NCI-H1048 (cell line): ENCODE measurements around the gene IGF1R.
"Not testable (repeated sequence)": the region's sequence is repeated elsewhere in the genome, so short reads cannot be mapped to it uniquely, and the experiment has no call there.

Experiments
- DNase-seq: peaks from one replicate; lab custom pipeline; 2025; lab: John Stamatoyannopoulos, UW

Gene IGF1R

DNA sequence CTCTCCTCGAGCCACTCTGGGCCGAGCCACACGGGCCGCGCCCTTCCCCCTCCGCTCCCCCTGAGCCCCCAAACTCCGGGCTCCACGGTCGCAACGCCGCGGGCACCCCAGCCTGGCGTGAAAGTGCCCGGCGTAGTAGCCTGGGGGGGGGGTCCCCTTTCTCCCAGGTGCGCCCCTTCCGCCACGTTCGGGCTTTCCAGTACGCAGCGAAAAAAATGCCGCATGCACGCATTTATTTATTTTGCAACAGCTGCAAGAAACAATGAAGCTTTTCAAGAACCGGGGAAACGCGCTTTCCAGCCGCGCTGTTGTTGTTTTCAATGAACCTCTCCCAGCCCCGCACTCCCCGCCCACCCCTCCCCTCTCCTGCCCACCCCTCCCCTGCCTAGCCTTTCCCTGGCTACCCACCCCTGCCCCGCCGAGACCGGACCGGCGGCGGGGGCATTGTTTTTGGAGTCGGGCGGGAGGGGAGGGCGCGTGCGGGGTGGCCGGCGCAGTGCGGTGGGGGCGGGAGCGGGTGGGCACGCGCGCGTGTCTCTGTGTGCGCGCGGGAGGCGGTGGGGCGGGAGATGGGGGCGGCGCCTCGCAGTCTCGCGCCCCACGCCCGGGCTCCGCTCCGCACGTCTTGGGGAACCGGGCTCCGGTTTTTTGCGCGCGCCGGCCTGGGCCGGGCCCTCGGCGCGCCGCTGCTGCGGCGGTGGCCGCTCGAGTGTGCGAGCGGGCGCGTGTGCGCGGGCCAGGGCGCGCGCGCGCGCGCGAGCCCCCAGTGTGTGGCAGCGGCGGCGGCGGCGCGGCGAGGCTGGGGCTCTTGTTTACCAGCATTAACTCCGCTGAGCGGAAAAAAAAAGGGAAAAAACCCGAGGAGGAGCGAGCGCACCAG, at the start of gene IGF1R:
TSS of gene IGF1R (plus strand) at position 766 of the 880 bp plus-strand sequence. CDS start 1,043 bp downstream, outside the sequence.
- DNase-seq, result peak; percentile 77

- no peak for DNase-seq
Observed at GRCh38 chr15:98599909-98600691, 48.2 kb upstream of the IGF1R start.

DNA sequence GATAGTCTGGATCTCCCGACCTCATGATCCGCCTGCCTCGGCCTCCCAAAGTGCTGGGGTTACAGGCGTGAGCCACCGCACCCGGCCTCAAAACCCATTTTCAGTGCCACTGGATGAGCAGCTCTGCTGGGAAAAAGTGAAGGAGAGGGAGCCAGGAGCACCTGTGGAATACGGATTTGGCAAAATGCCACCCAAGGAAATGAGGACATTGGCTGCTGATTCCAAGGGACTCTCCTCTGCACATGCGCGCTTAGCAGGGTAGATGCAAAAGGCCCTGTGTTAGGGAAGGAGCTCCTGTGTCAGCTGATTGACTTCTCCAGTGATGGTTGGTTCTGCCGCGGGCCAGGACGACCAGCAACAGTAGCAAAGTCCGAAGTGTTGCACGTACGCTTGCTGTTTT, 43.4 kb upstream of the IGF1R start:
- DNase-seq, result no peak

DNA sequence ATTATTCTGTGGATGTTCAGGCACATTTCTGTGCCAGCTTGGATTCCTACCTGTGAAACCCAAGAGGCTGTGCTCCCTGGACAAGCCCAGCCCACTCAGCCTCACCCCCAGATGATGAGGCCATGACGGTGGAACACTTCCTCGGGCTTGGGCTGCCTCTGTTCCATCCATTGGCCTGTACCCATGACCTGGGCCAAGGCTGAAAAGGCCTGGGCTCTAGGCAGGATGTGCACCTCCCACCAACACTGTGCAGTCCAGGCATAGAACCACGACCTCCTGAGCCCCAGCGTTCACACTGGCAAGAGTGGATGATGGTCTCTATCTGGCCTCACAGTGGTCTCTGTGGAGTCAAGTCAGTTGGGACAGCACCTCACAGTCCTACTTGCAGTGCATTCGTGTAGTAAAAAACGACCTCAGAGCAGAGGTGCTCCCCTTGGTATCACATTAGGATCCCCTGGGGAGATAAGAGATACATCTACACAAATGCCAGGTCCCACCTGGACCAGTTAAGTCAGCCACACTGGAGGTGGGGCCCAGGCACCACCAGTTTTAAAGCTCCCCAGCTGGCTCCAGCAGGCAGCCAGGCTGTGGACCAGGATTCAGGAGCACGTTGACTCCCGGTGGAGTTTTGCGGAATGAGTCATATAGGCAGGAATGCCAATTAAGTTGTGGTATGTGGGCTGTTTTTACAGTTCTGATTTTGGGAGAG, 39.0 kb upstream of the IGF1R start:
- DNase-seq, result no peak

DNA sequence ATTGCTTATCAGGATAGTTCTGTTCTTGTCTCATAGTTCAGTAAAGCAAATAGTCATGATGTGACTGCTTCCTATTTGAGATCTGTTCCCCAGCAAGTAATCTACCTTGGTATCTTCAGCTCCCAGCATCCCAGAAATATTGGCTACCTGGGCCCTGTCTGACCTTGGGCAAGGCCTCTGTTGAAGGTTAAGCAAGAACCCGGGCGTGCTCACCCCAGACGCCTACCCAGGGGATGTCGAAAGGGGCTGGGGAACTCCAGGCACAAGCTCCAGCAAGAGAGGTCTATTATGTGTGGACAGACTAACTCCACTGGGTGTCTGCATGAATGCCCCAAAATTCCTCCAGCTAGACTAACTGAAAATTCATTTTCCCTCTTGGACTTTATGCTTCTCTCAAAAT, 37.3 kb upstream of the IGF1R start:
- no peak for DNase-seq

- no peak for DNase-seq
Observed at GRCh38 chr15:98611808-98612207, 36.5 kb upstream of the IGF1R start.

- DNase-seq, result no peak
Observed at GRCh38 chr15:98612490-98613110, 35.7 kb upstream of the IGF1R start.

- no peak for DNase-seq
Observed at GRCh38 chr15:98614681-98615080, 33.7 kb upstream of the IGF1R start.

DNA sequence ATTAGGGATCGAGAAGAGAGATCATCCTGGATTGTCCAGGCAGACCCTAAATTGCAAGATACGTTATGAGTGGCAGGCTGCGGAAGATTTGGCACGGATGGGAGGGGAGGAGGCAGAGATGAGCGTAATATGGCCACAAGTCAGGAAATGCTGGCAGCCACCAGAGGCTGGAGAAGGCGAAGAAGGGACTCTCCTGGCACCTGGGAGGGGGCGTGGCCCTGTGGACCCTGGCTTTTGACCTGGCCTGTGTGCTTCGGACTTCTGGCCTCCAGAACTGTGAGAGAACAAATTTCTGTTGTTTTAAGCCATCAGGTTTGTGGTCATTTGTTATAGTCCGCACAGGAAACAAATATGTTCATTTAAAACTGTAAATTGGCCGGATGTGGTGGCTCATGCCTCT, 31.9 kb upstream of the IGF1R start:
- no peak for DNase-seq

DNA sequence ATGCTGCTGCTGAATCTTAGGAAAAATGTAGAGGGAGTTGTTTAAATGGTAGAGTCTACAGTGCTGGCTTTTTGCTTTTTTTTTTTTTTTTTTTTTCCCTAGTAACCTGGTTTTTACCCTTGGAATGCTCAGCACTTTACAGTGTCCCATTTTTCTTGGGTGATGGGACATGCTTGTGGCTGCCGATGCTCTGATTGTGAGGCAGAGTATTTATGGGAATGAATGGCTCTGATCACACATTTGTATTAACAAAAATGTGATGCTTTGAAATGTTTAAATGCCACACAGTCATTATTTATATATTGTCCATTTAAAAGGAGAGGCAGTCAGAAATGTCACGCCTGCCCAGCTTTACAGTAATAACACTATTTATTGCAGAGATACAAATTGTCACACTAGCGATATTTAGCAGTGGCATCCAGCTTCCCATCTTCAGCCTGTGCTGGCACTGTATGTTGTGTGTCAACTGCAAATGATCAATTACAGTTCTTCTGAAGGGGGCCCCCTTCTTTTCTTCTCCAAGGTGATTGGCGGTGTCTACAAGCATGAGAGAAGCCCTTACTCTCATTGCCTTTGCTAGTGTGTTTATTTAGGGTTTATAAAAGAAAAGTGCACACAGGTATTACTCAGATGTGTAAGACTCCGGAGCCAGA, 30.9 kb upstream of the IGF1R start:
- no peak for DNase-seq

DNA sequence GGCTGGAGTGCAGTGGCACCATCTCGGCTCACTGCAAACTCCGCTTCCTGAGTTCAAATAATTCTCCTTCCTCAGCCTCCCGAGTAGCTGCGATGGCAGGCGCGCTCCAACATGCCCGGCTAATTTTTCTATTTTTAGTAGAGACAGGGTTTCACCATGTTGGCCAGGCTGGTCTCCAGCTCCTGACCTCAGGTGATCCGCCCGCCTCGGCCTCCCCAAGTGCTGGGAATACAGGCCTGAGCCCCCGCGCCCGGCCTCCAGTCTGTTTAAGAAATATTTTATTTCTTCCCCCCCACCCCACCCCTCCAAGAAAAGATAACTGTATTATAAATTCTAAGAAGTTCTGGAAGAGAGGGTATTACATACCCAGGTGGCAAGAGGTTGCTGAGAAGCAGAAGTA, 29.8 kb upstream of the IGF1R start:
- DNase-seq, result not testable (repeated sequence)

DNA sequence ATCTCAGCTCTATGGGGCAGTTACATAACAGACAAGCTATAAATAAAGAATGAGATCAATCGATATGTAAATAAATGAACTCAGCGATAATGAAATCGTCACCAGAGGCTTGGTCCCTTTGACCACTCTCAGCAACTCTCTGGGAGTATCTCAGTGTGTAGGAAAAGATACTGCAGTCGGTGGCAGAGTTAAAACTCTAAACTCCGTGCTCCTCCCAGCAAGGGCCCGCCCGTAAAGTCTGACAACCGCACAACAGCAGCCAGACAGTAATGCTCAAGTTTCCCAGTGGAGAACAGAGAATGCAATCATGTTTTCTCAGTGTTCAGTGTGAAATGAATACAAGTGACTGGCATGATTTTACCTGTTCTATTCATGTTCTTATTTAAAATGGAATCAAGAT, 28.3 kb upstream of the IGF1R start:
- no peak for DNase-seq

GRCh38 chr15:98621021-98621420, 27.3 kb upstream of the IGF1R start:
- no peak for DNase-seq

GRCh38 chr15:98625614-98626013, 22.7 kb upstream of the IGF1R start:
- no peak for DNase-seq

DNA sequence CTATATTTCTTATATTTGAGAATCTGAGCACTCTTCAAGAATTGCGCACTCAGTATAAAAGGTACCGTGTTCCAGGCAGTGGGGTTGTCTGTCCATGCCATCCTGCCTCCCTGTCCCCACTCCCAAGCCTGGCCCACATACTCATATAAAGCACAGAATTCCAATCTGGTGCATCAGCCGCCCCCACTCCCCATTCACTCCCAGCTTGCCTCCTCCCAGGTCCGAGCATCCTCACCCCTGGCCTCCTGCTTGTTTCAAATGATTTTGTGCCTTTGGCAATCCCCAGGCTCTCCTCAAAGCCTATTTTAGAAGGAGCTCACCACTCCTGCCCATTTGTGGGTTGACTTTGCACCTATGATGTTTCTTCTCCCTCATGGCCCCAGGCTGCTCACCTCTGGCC, 22.2 kb upstream of the IGF1R start:
- no peak for DNase-seq

DNA sequence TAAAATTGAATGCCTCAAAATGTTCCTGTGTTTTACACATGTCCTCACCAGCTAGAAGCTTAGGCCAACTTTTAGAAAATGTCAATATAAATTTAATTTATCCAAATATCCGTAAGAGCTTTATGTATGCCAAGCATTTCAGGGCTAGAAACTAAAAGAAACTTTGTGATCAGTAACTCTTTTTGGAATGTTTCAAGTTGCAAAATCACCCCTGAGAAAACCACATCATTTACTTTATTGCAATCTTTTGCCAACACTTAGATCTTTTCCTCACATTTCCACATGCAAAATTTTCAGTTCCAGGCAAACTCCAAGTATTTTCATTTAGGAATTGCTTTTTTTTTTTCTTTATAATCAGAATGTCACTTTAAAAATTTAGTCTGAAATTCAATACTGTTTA, 20.1 kb upstream of the IGF1R start:
- DNase-seq, result no peak

DNA sequence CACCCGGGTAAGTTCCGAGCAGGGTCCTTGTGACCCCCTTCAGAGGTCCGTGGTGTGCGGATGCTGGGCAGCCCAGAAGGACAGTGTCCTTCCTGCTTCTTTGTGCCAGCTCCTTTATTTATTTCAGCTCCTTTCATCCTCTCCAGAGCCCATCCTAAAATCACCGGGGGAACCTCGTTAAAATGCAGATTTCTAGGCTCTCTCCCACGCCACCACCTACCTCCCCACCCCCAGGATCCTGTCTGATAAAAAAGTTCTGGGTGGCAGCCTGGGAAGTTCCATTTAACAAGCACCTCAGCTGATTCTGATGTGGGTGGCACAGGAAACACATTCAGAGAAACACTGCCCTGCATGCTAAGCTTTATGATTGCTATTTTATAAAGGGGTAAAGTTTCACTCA, 12.5 kb upstream of the IGF1R start:
- no peak for DNase-seq

DNA sequence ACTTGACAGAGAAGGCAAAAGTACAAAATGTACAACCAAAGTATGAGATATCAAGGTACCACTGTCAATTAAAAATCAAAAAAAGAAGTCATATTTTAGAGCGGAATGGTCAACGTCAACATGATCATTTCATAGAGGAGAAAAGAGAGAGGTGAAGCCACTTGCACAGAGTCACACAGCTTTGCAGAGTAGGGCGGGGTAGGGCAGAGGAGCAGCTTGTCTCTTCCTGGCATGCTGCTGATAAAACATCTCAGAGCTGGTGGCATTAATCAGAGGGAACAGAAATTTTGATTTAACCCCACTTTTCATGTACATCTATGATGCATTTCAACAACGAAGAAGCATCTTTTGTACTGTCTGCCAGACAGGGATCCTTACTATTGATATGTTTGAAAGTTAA, 5.2 kb upstream of the IGF1R start:
- no peak for DNase-seq

- no peak for DNase-seq
Observed at GRCh38 chr15:98646546-98647025, 1.8 kb upstream of the IGF1R start.

GRCh38 chr15:98647026-98647773, 1.1 kb upstream of the IGF1R start:
- DNase-seq, result no peak
